ENCODE results near the gene PNMA6A.
"Not testable (repeated sequence)": the region's sequence is repeated elsewhere in the genome, so short reads cannot be mapped to it uniquely, and the experiment has no call there.

The PNMA6A gene

DNA sequence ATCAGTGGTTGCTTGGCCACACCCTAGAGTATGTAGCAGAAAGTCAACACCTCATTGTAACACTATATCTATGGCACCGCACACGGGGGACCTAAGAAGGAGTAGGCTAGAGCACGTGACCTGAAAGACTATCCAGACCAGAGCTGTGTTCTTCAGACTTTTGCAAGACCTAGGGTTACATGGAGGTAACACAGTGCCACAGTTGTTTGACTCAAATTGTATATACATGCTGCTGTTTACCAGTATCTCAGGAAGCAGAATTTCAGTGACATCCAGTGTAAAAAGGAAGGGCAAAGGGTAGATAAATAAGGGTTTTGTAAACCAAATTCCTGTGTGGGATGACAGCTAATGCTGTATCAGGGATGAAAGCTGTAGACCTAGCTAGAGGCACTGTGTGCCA is 30.2 kb downstream of the PNMA6A start:
- Histone ChIP-seq H3K9me3 (replicated peaks; ENCODE audit: insufficient read depth, low read length) (no peaks in the 10 kb centered on the region), H3K9ac (ENCODE audit: low read length) (no peak overlapping the region), H3K79me2 (ENCODE audit: low read length) (no peaks in the 10 kb centered on the region)

DNA sequence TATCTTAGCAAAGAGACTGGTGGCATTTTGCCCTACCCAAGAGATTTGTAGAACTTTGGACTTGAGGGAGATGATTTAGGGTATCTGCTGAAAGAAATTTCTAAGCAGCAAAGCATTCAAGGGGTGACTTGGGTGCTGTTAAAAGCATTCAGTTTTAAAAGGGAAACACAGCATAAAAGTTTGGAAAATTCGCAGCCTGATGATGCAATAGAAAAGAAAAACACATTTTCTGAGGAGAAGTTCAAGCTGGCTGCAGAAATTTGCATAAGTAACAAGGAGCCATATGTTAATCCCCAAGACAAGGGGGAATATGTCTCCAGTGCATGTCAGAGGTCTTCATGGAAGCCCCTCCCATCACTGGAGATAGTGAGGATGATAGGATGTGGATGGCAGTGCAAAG is 32.7 kb downstream of the PNMA6A start:
- not testable (repeated sequence) for H3K36me3 ChIP-seq (replicated peaks; ENCODE audit: insufficient read depth, low read length); H3K4me2 ChIP-seq (ENCODE audit: low read depth, low read length); DNase-seq; H3K9me3 ChIP-seq (replicated peaks; ENCODE audit: insufficient read depth, low read length); H3K9ac ChIP-seq (ENCODE audit: low read length); H4K20me1 ChIP-seq (ENCODE audit: insufficient read depth, low read length); H3K4me3 ChIP-seq (ENCODE audit: low read length); H3F3A ChIP-seq (ENCODE audit: insufficient read depth, low read length); H3K79me2 ChIP-seq (ENCODE audit: low read length); H3K27me3 ChIP-seq (replicated peaks; ENCODE audit: insufficient read depth, low read length); H3K9me2 ChIP-seq (replicated peaks; ENCODE audit: insufficient read depth, low read length); H2AFZ ChIP-seq (ENCODE audit: low read length); H3K4me1 ChIP-seq (ENCODE audit: low read length)
- H3K27ac ChIP-seq (ENCODE audit: low read length), result peak overlapping the region; percentile 87; the same call in 1 of the 2 replicates

More for the DNA sequence above, 30.2 kb downstream of the PNMA6A start:
- H3K36me3 ChIP-seq (replicated peaks; ENCODE audit: insufficient read depth, low read length), result no peaks in the 10 kb centered on the region
- H3K9me2 ChIP-seq (replicated peaks; ENCODE audit: insufficient read depth, low read length), result no peaks in the 10 kb centered on the region
- no peaks in the 10 kb centered on the region for H3F3A ChIP-seq (ENCODE audit: insufficient read depth, low read length)
- H3K27ac ChIP-seq (ENCODE audit: low read length), result no peak overlapping the region
- no peak overlapping the region for H3K4me3 ChIP-seq (ENCODE audit: low read length)
- TF ChIP-seq EZH2phosphoT487 (IDR thresholded peaks at IDR 0.05; ENCODE audit: low read length), result no peak
- no peak for TF ChIP-seq EZH2 (optimal IDR thresholded peaks at IDR 0.05; ENCODE audit: low read depth, low read length)
- TF ChIP-seq, protein P1, sequence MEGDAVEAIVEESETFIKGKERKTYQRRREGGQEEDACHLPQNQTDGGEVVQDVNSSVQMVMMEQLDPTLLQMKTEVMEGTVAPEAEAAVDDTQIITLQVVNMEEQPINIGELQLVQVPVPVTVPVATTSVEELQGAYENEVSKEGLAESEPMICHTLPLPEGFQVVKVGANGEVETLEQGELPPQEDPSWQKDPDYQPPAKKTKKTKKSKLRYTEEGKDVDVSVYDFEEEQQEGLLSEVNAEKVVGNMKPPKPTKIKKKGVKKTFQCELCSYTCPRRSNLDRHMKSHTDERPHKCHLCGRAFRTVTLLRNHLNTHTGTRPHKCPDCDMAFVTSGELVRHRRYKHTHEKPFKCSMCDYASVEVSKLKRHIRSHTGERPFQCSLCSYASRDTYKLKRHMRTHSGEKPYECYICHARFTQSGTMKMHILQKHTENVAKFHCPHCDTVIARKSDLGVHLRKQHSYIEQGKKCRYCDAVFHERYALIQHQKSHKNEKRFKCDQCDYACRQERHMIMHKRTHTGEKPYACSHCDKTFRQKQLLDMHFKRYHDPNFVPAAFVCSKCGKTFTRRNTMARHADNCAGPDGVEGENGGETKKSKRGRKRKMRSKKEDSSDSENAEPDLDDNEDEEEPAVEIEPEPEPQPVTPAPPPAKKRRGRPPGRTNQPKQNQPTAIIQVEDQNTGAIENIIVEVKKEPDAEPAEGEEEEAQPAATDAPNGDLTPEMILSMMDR (IDR thresholded peaks at IDR 0.05; ENCODE audit: low read length), result no peak
- DNase-seq, result no peak
- no peak overlapping the region for H2AFZ ChIP-seq (ENCODE audit: low read length)
- no peaks in the 10 kb centered on the region for H3K4me1 ChIP-seq (ENCODE audit: low read length)
- H3K27me3 ChIP-seq (replicated peaks; ENCODE audit: insufficient read depth, low read length), result no peaks in the 10 kb centered on the region
- no peak overlapping the region for H3K4me2 ChIP-seq (ENCODE audit: low read depth, low read length)
- no peaks in the 10 kb centered on the region for H4K20me1 ChIP-seq (ENCODE audit: insufficient read depth, low read length)

DNA sequence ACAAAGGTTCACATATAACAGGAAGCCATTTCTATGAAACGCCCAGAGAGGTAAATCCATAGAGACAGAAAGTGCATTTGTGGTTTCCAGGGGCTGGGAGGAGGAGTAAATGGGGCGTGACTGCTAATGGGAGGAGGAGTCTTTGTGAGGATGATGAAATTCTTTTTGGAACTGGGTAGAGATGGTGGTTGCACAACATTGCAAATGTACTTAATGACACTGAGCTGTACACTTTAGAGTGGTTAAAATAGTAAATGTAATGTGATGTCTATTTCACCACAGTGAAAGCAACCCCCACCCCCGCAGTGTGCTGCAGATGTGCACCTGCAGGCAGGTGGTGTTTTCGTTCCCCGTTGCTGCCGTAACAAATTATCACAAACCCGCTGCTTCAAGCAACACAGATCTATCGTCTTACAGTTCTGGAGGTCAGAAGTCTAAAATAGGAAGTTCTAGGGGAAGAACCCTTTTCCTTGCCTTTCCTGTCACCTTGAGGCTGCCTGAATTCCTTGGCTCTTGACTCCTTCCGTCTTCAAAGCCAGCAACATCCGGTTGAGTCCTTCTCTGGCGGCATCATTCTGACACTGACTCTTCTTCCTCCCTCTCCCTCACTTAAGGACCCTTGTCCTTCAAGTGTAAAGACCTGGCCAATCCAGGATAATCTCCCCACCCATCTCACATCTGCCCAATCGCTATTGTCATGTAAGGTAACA is 34.0 kb downstream of the PNMA6A start:
- not testable (repeated sequence) for H3K9me2 ChIP-seq (replicated peaks; ENCODE audit: insufficient read depth, low read length); H3K4me1 ChIP-seq (ENCODE audit: low read length); H4K20me1 ChIP-seq (ENCODE audit: insufficient read depth, low read length); H3F3A ChIP-seq (ENCODE audit: insufficient read depth, low read length); H3K27me3 ChIP-seq (replicated peaks; ENCODE audit: insufficient read depth, low read length); H3K4me3 ChIP-seq (ENCODE audit: low read length); H2AFZ ChIP-seq (ENCODE audit: low read length); H3K9me3 ChIP-seq (replicated peaks; ENCODE audit: insufficient read depth, low read length); DNase-seq; H3K79me2 ChIP-seq (ENCODE audit: low read length); H3K9ac ChIP-seq (ENCODE audit: low read length); H3K36me3 ChIP-seq (replicated peaks; ENCODE audit: insufficient read depth, low read length)
- peak overlapping the region; percentile 16; the same call in 1 of the 2 replicates for H3K4me2 ChIP-seq (ENCODE audit: low read depth, low read length)
- H3K27ac ChIP-seq (ENCODE audit: low read length), result peak overlapping the region; percentile 87

DNA sequence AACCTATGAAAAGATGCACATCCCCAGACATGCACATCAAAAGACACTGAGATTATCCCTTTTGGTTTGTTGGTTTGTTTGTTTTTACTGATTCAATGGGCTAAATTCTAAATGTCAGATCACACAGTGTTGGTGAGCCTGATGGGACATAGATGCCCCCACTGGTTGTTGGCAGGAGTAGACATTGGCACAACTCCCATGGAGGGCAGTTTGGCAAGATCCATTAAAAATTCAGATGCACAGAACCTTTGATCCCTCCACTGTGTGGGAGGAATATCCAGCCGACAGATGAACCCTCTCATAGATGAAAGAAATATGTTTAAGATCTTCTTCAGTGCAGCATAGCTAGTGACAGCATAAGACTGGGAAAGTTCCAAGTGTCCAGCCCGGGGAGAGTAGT is 38.5 kb downstream of the PNMA6A start:
- not testable (repeated sequence) for DNase-seq; H3K27ac ChIP-seq (ENCODE audit: low read length); H3K9me3 ChIP-seq (replicated peaks; ENCODE audit: insufficient read depth, low read length); H3K27me3 ChIP-seq (replicated peaks; ENCODE audit: insufficient read depth, low read length); H3K4me3 ChIP-seq (ENCODE audit: low read length); H3K36me3 ChIP-seq (replicated peaks; ENCODE audit: insufficient read depth, low read length); H3K4me2 ChIP-seq (ENCODE audit: low read depth, low read length); H3K4me1 ChIP-seq (ENCODE audit: low read length); H4K20me1 ChIP-seq (ENCODE audit: insufficient read depth, low read length); H3K79me2 ChIP-seq (ENCODE audit: low read length); H3F3A ChIP-seq (ENCODE audit: insufficient read depth, low read length); H3K9ac ChIP-seq (ENCODE audit: low read length); H2AFZ ChIP-seq (ENCODE audit: low read length); H3K9me2 ChIP-seq (replicated peaks; ENCODE audit: insufficient read depth, low read length)

DNA sequence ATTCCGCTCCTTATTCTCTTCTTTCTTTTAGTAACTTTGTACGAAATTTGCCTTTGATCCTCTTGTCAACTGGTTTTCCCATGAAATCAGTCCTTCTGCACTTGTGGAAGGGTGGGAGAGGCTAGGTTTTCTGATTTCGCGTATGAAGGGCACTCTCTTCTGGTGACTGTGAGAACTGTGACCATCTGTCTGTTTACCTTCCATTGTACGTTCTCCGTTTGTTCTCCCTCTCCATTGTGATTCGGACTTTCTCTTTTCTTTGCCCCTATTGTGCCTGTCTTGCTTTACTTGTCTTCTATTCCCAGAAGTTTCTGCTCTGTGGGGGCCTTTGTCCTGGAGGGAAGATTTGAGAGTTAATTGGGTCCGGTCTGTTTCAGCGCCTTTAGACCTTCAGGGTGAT is 41.6 kb downstream of the PNMA6A start:
- H3K27me3 ChIP-seq (replicated peaks; ENCODE audit: insufficient read depth, low read length); H3K27ac ChIP-seq (ENCODE audit: low read length); H2AFZ ChIP-seq (ENCODE audit: low read length); H4K20me1 ChIP-seq (ENCODE audit: insufficient read depth, low read length); H3K9me2 ChIP-seq (replicated peaks; ENCODE audit: insufficient read depth, low read length); H3K4me2 ChIP-seq (ENCODE audit: low read depth, low read length); H3K79me2 ChIP-seq (ENCODE audit: low read length); H3F3A ChIP-seq (ENCODE audit: insufficient read depth, low read length); DNase-seq; H3K4me1 ChIP-seq (ENCODE audit: low read length); H3K9me3 ChIP-seq (replicated peaks; ENCODE audit: insufficient read depth, low read length); H3K36me3 ChIP-seq (replicated peaks; ENCODE audit: insufficient read depth, low read length); H3K9ac ChIP-seq (ENCODE audit: low read length); H3K4me3 ChIP-seq (ENCODE audit: low read length): not testable (repeated sequence)

DNA sequence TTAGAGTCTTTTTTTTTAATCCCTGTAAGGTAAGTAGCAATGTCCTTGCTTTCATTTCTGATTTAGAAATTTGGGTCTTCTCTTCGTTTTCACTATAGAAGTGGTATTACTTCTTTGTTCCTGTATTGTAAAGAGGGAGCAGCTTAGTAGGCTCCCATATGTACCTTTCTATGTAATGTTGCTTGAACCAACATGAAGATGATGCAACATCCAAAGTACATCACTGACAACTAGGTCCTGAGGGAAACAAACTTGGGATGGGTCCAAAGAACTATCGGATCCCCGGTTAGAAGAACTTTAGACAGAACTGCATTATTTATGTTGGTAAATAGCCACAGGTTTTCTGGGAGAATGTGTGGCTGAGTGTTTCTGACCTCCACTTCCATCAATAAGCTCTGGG is 45.5 kb downstream of the PNMA6A start:
- H2AFZ ChIP-seq (ENCODE audit: low read length); H3K9ac ChIP-seq (ENCODE audit: low read length); H3K27me3 ChIP-seq (replicated peaks; ENCODE audit: insufficient read depth, low read length); DNase-seq; H3K9me3 ChIP-seq (replicated peaks; ENCODE audit: insufficient read depth, low read length); H3K4me2 ChIP-seq (ENCODE audit: low read depth, low read length); H3K4me1 ChIP-seq (ENCODE audit: low read length); H3F3A ChIP-seq (ENCODE audit: insufficient read depth, low read length); H3K27ac ChIP-seq (ENCODE audit: low read length); H3K79me2 ChIP-seq (ENCODE audit: low read length); H3K4me3 ChIP-seq (ENCODE audit: low read length); H4K20me1 ChIP-seq (ENCODE audit: insufficient read depth, low read length); H3K36me3 ChIP-seq (replicated peaks; ENCODE audit: insufficient read depth, low read length); H3K9me2 ChIP-seq (replicated peaks; ENCODE audit: insufficient read depth, low read length): not testable (repeated sequence)

DNA sequence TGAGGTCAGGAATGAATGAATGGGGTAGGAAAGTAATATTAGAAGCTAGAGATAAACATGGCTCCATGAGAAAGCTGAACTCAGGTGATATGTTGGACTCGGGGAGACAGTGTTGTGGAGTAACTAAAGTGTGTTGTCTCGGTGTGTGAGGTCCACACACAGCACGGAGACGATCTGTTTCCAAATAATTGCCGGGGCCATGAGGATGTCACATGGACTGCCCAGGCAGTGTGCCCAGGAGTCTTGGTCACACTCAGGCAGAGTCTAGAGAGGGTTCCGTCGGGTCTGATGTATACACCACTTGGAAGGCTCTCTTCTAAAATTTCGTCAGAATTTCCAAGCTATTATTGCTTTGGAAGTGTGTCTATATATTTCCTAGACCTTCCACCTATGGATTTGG is 48.0 kb downstream of the PNMA6A start:
- H3K4me1 ChIP-seq (ENCODE audit: low read length); H3K79me2 ChIP-seq (ENCODE audit: low read length); H3K27ac ChIP-seq (ENCODE audit: low read length); H3K27me3 ChIP-seq (replicated peaks; ENCODE audit: insufficient read depth, low read length); H3K9me2 ChIP-seq (replicated peaks; ENCODE audit: insufficient read depth, low read length); DNase-seq; H3K4me2 ChIP-seq (ENCODE audit: low read depth, low read length); H3K9ac ChIP-seq (ENCODE audit: low read length); H4K20me1 ChIP-seq (ENCODE audit: insufficient read depth, low read length); H2AFZ ChIP-seq (ENCODE audit: low read length); H3F3A ChIP-seq (ENCODE audit: insufficient read depth, low read length); H3K9me3 ChIP-seq (replicated peaks; ENCODE audit: insufficient read depth, low read length); H3K4me3 ChIP-seq (ENCODE audit: low read length); H3K36me3 ChIP-seq (replicated peaks; ENCODE audit: insufficient read depth, low read length): not testable (repeated sequence)

All from MM.1S (cell line).